GM10847 (cell line): ENCODE data around the gene CSNK1E.

Source experiments
- POLR2A ChIP-seq: IDR thresholded peaks from 2 replicates; pipeline ENCODE4 v1.6.1; 2011; ENCODE audit not compliant: insufficient read length; ENCODE audit errors: extremely low read depth

CSNK1E gene

DNA sequence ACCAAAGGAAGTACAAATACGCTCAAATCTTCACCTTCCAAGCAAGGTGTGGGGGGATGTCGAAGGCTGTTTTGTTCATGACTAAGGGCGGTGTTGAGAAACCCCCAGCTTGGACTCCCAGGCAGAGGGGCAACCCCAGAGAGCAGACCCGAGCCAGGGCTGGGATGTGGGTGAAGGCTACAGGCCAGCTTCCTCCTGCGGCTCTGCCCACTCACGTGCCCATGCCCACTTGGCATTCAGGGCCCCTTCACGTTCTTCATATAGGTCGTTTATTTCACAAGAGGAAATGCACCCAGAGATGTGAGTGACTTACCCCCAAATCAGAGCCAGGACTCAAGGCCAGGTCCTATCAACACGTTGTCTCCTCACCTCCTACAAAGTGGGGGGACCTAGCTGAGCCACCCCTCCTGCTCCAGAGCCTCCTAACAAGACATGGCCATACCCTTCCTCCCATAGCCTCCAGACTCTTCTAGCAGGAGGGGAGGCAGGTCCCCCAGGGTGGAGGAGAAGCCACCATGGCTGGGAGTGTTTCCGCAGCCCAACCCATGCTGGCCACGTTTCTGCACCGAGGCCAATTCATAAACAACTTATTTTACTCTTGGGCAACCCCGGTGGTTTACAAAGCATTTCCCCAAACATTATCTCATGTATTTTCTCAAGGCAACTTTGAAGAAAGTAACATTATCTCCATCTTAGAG, 66.4 kb downstream of the CSNK1E start:
- TF ChIP-seq POLR2A = no peak

DNA sequence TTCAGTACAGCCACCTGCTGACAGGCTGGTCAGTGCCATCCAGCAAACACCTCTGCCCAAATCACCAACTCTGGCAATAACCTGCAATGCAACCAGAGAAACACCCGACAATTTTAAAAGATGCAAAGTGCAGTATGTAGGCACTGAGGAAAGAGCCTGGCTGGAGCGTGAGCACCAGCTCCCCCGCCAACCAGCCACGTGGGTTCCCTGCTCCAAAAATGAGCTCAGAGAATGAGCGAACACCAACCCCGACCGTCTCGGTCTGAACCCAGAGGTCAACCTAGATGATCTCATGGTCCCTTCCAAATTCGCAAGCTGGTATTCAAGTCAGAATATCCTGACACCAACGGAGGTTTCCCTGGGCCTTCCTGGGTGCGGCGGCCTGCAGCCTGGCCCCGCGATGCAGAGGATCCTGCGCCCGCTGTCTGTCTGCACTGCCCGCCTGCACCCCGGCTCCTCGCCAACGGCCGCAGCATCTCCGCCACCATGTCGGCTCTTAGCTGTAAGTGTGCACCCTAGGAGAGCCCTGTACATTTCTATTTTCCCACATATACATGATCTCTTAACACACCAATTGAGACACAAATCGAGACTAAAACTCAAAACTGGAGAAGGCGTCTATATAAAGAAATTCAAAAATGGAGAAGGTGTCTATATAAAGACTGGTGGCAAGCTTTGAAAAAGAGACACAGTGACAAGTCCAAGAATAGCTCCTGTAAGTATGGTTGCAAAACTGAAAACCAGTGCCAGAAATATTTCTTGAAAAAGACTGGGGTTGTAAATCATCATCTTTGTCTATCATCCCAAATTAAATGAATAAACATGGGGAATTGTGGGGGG, 67.2 kb downstream of the CSNK1E start:
- TF ChIP-seq POLR2A = no peak

DNA sequence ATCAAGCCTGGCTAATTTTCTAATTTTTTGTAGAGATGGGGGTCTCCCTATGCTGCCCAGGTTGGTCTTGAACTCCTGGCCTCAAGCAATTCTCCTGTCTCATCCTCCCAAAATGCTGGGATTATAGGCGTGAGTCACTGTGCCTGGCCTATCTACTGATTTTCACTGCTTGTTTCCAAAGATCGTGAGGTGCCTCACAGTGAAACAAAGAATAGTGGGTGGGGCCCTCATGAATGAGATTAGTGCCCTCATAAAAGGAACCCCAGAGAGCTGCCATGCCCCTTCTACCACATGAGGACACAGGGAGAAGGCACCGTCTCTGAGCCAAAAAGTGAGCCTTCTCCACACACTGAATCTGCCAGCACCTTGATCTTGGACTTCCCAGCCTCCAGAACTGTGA, 67.9 kb downstream of the CSNK1E start:
- no peak for TF ChIP-seq POLR2A

DNA sequence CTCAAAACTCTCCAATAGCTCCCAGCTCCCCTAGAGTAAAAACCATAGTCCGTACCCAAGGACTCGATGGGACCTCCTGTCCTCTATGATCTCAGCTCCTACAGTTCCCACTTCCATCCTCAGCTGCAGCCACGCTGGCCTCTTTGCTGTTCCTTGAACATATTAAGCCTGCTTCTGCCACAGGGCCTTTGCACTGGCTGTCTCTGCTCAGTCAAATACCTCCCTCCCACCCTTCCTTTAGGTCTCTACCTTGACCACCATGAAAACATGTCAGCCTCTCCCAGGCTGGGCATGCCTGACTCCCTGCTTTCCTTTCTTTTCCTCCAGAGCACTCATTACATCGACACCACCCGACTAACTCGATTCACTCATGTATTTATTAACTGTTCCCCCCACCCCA, 69.0 kb downstream of the CSNK1E start:
- TF ChIP-seq POLR2A = no peak

DNA sequence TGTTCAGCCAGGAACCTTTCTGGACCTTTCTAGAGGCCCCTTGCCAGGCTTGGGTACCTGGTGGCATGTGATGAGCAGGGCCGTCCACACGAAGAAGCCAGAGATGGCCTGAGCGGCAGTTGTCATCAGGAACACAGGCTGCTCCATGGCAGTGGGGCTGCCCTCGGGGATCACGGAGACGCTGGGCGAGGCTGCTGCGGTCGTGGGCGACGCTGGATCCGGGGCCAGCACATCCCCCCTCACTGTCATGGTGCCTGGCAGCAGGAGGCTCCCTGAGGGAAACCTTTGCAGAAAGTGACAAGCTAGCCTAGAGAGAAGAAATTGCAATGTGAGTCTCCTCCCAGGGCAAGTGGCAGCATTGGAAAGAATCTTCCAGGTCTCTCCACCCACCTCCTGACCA, 69.5 kb downstream of the CSNK1E start:
- no peak for TF ChIP-seq POLR2A

DNA sequence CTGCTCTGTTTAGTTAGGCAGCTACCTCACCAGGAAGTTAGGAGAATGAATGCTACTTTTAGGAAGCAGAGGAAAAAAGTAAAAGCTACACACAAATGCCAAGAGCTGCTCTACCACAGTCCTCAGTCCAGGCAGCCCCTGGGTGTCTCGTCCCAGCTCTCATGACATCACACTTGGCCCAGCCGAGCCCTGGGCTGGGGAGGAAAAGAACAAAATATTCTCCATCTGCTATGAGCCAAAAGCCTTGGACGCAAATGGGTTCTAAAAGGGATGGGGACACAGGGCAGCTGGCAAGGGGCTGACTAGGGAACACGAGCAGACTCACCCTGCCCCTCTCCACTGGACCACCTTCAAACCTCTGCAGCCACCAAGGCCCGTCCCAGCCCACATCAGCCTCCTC, 70.5 kb downstream of the CSNK1E start:
- TF ChIP-seq POLR2A = no peak

DNA sequence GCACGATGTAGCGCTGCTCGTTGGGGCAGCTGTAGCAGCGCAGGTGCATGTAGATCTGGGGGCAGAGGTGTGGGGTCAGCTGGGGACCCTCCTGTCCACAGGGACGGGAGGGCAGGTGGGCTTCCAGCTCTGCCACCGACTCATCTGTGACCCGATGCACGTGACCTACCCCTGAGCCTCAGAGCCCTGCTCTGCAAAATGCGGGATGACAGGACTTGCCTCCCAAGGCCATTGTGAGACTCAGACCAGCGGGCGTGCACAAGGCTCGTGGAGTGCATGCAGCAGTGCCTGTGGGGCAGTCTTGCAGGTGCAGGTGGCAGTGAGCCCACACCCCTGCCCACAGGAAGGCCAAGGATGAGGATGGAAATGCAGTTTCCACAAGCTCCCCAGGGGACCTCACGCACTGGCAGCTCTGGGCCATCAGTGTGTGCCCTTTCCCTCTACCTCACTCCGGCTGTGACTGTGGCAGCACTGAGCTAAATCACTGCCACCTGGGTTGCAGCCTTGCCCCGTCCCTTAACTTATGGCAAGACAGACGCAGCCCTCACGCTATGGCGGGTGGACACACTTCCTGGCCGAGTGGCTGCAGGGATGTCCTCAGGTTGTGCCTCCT, 71.1 kb downstream of the CSNK1E start:
- no peak for TF ChIP-seq POLR2A

DNA sequence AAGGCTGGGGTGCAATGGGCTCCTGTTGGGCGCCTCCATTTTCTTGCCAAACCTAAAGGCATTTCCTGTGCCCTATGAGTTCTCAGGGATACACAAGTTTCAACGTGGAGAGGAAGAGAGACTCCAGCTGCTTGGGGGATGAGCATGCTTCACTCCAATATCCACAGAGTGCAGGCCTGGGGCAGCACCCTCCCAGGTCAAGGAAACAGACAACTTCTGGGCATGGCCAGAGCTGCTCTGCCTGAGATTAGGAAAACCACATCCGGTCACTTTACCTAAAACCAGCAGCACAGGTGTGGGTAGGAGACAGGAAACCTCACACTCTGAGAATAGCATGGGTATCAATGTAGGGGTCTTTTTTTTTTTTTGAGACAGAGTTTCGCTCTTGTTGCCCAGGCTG, 73.1 kb downstream of the CSNK1E start:
- TF ChIP-seq POLR2A = no peak

DNA sequence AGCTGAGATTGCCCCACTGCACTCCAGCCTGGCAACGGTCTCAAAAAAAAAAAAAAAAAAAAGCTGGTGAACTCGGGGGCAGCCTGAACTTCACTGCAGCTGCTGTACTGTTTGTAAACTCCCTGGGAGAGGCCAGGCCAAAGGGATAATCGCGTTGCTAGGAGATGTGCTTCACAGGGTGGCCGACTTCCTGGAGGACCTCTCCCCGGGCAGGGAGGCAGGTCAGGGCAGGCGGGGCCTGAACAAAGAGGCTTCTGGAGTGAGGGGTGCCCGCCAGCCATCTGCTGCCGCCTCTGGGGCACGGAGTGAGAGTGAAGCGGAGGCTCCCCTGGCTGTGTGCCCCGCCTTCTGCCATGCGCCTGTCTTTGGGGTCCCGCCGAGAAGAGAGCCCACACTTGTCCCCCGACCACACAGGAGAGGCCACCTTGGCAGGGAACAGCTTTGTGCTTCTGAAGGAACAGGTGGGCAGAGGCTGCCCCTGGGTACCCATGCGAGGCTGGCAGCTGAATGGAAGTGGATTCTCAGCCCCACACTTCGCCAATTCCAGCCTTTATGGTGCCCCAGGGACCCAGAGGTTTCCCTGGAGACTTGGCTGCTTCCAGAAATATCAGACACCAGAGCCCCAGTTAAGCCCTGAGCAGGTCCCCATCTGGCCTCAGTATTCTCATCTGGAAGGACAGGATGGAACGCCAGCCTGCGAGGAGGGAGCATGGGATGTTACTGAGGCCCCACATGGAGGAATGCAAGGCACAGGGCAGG, 74.0 kb downstream of the CSNK1E start:
- TF ChIP-seq POLR2A = no peak

DNA sequence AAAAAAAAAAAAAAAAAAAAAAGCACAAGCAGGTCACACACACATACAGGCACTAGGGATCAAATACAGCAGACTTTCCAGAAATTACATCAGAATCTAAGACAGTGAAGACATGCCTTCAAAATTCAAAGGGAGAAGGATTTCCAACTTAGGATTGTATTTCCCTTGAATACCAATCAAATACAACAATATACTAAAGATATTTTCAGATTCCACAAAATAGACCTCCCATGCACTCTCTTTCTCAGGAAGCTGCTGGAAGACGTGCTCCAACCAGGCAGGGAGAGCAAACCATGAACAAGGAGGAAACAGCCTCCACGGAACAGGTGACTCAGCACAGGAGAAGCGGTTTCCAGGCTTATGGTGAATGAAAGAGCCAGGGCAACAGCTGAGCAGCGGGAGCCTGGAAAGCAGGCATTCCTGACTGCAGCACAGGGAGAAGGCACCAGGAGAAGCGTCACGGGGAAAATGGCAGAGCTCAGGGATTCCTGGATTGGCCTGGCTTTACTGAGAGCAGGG, 76.4 kb downstream of the CSNK1E start:
- no peak for TF ChIP-seq POLR2A
